GM12878 (cell line): ENCODE measurements around the gene PRRC1. TPM values are rescaled to one million over a fixed set of nuclear protein-coding genes. Genes with fewer than 3 reads are reported as not detected.

Source experiments
- ASH2L ChIP-seq: fragments of 300-600, 200-600 bp; sonication (generic); IDR thresholded peaks from 2 replicates; pipeline ENCODE4 v1.6.1; 2017; ENCODE audit warnings: low read depth, mild to moderate bottlenecking, borderline replicate concordance
- BRCA1 ChIP-seq: IDR thresholded peaks from 2 replicates; pipeline ENCODE4 v1.6.1; 2011; ENCODE audit warnings: low read depth, low read length, improper control_type of control experiment
- CBFB ChIP-seq: IDR thresholded peaks from 2 replicates; pipeline ENCODE4 v1.6.1; 2016; ENCODE audit warnings: antibody characterized with exemption, low read depth
- EED ChIP-seq: sonication (generic); IDR thresholded peaks from 2 replicates; pipeline ENCODE4 v1.6.1; 2016; ENCODE audit warnings: antibody characterized with exemption, low read depth
- EGR1 ChIP-seq, 2 experiments: IDR thresholded peaks; 1 replicate in 1 of 2; 2 replicates in 1 of 2; pipeline ENCODE4 v1.6.1; 2011 to 2012; ENCODE audit warnings: low read depth in 2 of 2, low read length in 2 of 2, borderline replicate concordance in 1 of 2, mild to moderate bottlenecking in 1 of 2, moderate library complexity in 1 of 2
- GABPA ChIP-seq: IDR thresholded peaks from 2 replicates; pipeline ENCODE4 v1.6.1; 2014; ENCODE audit warnings: antibody characterized with exemption, low read depth, mild to moderate bottlenecking, inconsistent platforms
- HCFC1 ChIP-seq: fragments of 150-350 bp; IDR thresholded peaks from 2 replicates; pipeline ENCODE4 v1.6.1; 2014; ENCODE audit warnings: low read length
- HSF1 ChIP-seq: fragments of 150-350 bp; IDR thresholded peaks from 2 replicates; pipeline ENCODE4 v1.6.1; 2014; ENCODE audit warnings: mild to moderate bottlenecking, low read depth, low read length
- IKZF2 ChIP-seq, 2 experiments: fragments of 450-650 bp; IDR thresholded peaks; 2 replicates each; pipeline ENCODE4 v1.6.1; 2017; ENCODE audit warnings: mild to moderate bottlenecking in 2 of 2, moderate library complexity in 2 of 2
- KAT2A ChIP-seq: conservative IDR thresholded peaks from 2 replicates; pipeline ENCODE4 v1.6.1; 2011; ENCODE audit warnings: low read depth, low read length; ENCODE audit not compliant: control insufficient read depth
- MYC ChIP-seq: IDR thresholded peaks from 2 replicates; pipeline ENCODE4 v1.6.1; 2011; ENCODE audit warnings: mild to moderate bottlenecking, low read length, moderate library complexity, inconsistent platforms; ENCODE audit not compliant: insufficient read depth, insufficient replicate concordance, insufficient read length, severe bottlenecking
- NFXL1 ChIP-seq: fragments of 450-650 bp; IDR thresholded peaks from 2 replicates; pipeline ENCODE4 v1.6.1; 2017; ENCODE audit warnings: antibody characterized with exemption, mild to moderate bottlenecking, borderline replicate concordance
- NFYA ChIP-seq: IDR thresholded peaks from 2 replicates; pipeline ENCODE4 v1.6.1; 2011; ENCODE audit warnings: low read depth, mild to moderate bottlenecking, low read length, improper control_type of control experiment, borderline replicate concordance
- NFYB ChIP-seq: IDR thresholded peaks from 2 replicates; pipeline ENCODE4 v1.6.1; 2011; ENCODE audit warnings: low read depth, mild to moderate bottlenecking, low read length, improper control_type of control experiment, moderate library complexity; ENCODE audit not compliant: insufficient read depth
- NR2C1 ChIP-seq: fragments of 450-650 bp; IDR thresholded peaks from 2 replicates; pipeline ENCODE4 v1.6.1; 2017; ENCODE audit warnings: antibody characterized with exemption, mild to moderate bottlenecking, moderate library complexity
- RB1 ChIP-seq: fragments of 450-650 bp; formaldehyde crosslinking; IDR thresholded peaks from 2 replicates; pipeline ENCODE4 v1.6.1; 2017; ENCODE audit warnings: mild to moderate bottlenecking, borderline replicate concordance
- RELA ChIP-seq: fragments of 450-650 bp; IDR thresholded peaks from 2 replicates; pipeline ENCODE4 v1.8.0; 2014; ENCODE audit warnings: borderline replicate concordance; ENCODE audit not compliant: partially characterized antibody
- RUNX3 ChIP-seq: IDR thresholded peaks from 2 replicates; pipeline ENCODE4 v1.6.1; 2012; ENCODE audit warnings: low read length, inconsistent platforms
- SMARCA5 ChIP-seq: fragments of 450-650 bp; IDR thresholded peaks from 2 replicates; pipeline ENCODE4 v1.6.1; 2017; ENCODE audit warnings: mild to moderate bottlenecking
- TBL1XR1 ChIP-seq: IDR thresholded peaks from 2 replicates; pipeline ENCODE4 v1.6.1; 2012; ENCODE audit warnings: low read depth, low read length, improper control_type of control experiment
- USF1 ChIP-seq: IDR thresholded peaks from 2 replicates; pipeline ENCODE4 v1.6.1; 2011; ENCODE audit warnings: borderline replicate concordance, low read depth, mild to moderate bottlenecking, moderate library complexity, mixed read lengths, low read length; ENCODE audit not compliant: insufficient read depth; ENCODE audit errors: extremely low read length
- ZNF207 ChIP-seq: fragments of 450-650 bp; IDR thresholded peaks from 2 replicates; pipeline ENCODE4 v1.6.1; 2014; ENCODE audit warnings: antibody characterized with exemption, mild to moderate bottlenecking, borderline replicate concordance
- ZNF274 ChIP-seq: IDR thresholded peaks from one replicate; pipeline ENCODE4 v1.8.0; 2011; ENCODE audit not compliant: insufficient read length, insufficient read depth
- polyA plus RNA-seq, 11 experiments: library from polyadenylated mRNA; depleted of rRNA in 4 of 11; unstranded in 6 of 11; stranded (reverse) in 5 of 11; fragments of >200 nt; fragmentation: Nextera tagmentation in 4 of 11; fragmentation: Illumina TruSeq in 1 of 11; extraction: Ambion mirVana in 4 of 11; extraction: Trizol in 1 of 11; gene quantifications; 1 replicate in 1 of 11; 2 replicates in 10 of 11; pipeline versions ENCODE4 v1.2.1 to v1.2.3, GENCODE V29; 2011 to 2016; ENCODE audit warnings: inconsistent platforms in 2 of 11, missing spikeins in 2 of 11, low read depth in 1 of 11
- total RNA-seq, 4 experiments: library from RNA; depleted of rRNA in 3 of 4; stranded (reverse); fragments of >200 nt in 3 of 4; fragmentation: Illumina TruSeq in 1 of 4; extraction: Trizol in 1 of 4; gene quantifications; 2 replicates each; pipeline versions ENCODE4 v1.2.1 to v1.2.3, GENCODE V29; 2013 to 2021
- TF ChIP-seq, protein P1 (sequence below): IDR thresholded peaks from 2 replicates; pipeline ENCODE4 v1.6.1; 2012; ENCODE audit warnings: low read depth, low read length, improper control_type of control experiment
- TF ChIP-seq, protein P2 (sequence below): fragments of 450-650 bp; IDR thresholded peaks from 2 replicates; pipeline ENCODE4 v1.6.1; 2018; ENCODE audit warnings: borderline replicate concordance, mild to moderate bottlenecking; ENCODE audit not compliant: partially characterized antibody

Gene PRRC1
- total and polyA plus RNA-seq, 10 of the 15 experiments (the other 5 are each of a cell fraction or from before 2014, with no cell fraction given): 19.0 to 54.5 (median 31.0) TPM

GRCh38 chr5:127567026-127567768 lies 49.8 kb downstream of the PRRC1 start (continued):
- TF ChIP-seq HSF1: no peak
- TF ChIP-seq EED: peak; percentile 38; the same call in 1 of the 2 replicates
- TF ChIP-seq RB1: 0 out of 2 replicates have a peak, but pooled peaks have one; percentile 25
- TF ChIP-seq ZNF207: no peak
- TF ChIP-seq NR2C1: no peak
- TF ChIP-seq SMARCA5: no peak
- peak; percentile 72 for TF ChIP-seq RUNX3
- TF ChIP-seq, protein P1, sequence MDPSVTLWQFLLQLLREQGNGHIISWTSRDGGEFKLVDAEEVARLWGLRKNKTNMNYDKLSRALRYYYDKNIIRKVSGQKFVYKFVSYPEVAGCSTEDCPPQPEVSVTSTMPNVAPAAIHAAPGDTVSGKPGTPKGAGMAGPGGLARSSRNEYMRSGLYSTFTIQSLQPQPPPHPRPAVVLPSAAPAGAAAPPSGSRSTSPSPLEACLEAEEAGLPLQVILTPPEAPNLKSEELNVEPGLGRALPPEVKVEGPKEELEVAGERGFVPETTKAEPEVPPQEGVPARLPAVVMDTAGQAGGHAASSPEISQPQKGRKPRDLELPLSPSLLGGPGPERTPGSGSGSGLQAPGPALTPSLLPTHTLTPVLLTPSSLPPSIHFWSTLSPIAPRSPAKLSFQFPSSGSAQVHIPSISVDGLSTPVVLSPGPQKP: no peak
- TF ChIP-seq BRCA1: no peak
- TF ChIP-seq GABPA: 0 out of 2 replicates have a peak, but pooled peaks have one; percentile 33
- no peak for TF ChIP-seq KAT2A
- no peak for TF ChIP-seq RELA
- no peak for TF ChIP-seq HCFC1
- TF ChIP-seq ZNF274: no peak
- no peak for TF ChIP-seq MYC
- no peak for TF ChIP-seq ASH2L
- TF ChIP-seq NFXL1: no peak
- TF ChIP-seq TBL1XR1: peak; percentile 70; the same call in 1 of the 2 replicates
- peak; percentile 12 to 22; a peak in 1 of 4 replicates for TF ChIP-seq IKZF2 (IDR thresholded peaks at IDR 0.05)
- TF ChIP-seq NFYB: no peak
- no peak for TF ChIP-seq USF1
- TF ChIP-seq EGR1 (IDR thresholded peaks at IDR 0.05; ENCODE audit: borderline replicate concordance in 1 of 2, low read depth in 2 of 2, low read length in 2 of 2): no peak
- TF ChIP-seq, protein P2, sequence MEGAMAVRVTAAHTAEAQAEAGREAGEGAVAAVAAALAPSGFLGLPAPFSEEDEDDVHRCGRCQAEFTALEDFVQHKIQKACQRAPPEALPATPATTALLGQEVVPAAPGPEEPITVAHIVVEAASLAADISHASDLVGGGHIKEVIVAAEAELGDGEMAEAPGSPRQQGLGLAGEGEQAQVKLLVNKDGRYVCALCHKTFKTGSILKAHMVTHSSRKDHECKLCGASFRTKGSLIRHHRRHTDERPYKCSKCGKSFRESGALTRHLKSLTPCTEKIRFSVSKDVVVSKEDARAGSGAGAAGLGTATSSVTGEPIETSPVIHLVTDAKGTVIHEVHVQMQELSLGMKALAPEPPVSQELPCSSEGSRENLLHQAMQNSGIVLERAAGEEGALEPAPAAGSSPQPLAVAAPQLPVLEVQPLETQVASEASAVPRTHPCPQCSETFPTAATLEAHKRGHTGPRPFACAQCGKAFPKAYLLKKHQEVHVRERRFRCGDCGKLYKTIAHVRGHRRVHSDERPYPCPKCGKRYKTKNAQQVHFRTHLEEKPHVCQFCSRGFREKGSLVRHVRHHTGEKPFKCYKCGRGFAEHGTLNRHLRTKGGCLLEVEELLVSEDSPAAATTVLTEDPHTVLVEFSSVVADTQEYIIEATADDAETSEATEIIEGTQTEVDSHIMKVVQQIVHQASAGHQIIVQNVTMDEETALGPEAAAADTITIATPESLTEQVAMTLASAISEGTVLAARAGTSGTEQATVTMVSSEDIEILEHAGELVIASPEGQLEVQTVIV: no peak
- TF ChIP-seq NFYA: no peak
- no peak for TF ChIP-seq CBFB
